ENCODE measurements around the gene PLXNA3. TPM values are rescaled to one million over a fixed set of nuclear protein-coding genes. Genes with fewer than 3 reads are reported as not detected.

PLXNA3 gene
- total RNA-seq, 1 experiment from 2014 or later = 128 TPM

- no peak for DNase-seq (ENCODE audit: low read depth, low spot score)
- H3K4me1 ChIP-seq (ENCODE audit: control insufficient read depth, insufficient read depth, low read length) = no peaks in the 10 kb centered on the region
- CTCF ChIA-PET = no interaction called here
- H3K36me3 ChIP-seq (ENCODE audit: control insufficient read depth, insufficient read depth, low read length) = peaks cover 2% of the 10 kb centered on the region; the same call in 1 of the 2 replicates
- H3K27ac ChIP-seq (ENCODE audit: low read length) = no peak overlapping the region
- intact Hi-C loops (cut with micrococcal nuclease; ENCODE audit: unreplicated experiment) (no loop called here), in situ Hi-C loops (cut with HindIII; ENCODE audit: low pct_unique_long_range_greater_than_20kb, low sequenced_read_pairs) (no loop called here)
- no peak for TF ChIP-seq SIN3A (IDR thresholded peaks at IDR 0.05; ENCODE audit: borderline replicate concordance, insufficient read depth, low read depth, low read length)
- TF ChIP-seq, protein P1, sequence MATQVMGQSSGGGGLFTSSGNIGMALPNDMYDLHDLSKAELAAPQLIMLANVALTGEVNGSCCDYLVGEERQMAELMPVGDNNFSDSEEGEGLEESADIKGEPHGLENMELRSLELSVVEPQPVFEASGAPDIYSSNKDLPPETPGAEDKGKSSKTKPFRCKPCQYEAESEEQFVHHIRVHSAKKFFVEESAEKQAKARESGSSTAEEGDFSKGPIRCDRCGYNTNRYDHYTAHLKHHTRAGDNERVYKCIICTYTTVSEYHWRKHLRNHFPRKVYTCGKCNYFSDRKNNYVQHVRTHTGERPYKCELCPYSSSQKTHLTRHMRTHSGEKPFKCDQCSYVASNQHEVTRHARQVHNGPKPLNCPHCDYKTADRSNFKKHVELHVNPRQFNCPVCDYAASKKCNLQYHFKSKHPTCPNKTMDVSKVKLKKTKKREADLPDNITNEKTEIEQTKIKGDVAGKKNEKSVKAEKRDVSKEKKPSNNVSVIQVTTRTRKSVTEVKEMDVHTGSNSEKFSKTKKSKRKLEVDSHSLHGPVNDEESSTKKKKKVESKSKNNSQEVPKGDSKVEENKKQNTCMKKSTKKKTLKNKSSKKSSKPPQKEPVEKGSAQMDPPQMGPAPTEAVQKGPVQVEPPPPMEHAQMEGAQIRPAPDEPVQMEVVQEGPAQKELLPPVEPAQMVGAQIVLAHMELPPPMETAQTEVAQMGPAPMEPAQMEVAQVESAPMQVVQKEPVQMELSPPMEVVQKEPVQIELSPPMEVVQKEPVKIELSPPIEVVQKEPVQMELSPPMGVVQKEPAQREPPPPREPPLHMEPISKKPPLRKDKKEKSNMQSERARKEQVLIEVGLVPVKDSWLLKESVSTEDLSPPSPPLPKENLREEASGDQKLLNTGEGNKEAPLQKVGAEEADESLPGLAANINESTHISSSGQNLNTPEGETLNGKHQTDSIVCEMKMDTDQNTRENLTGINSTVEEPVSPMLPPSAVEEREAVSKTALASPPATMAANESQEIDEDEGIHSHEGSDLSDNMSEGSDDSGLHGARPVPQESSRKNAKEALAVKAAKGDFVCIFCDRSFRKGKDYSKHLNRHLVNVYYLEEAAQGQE (IDR thresholded peaks at IDR 0.05; ENCODE audit: insufficient read depth in 1 of 2, low read depth in 2 of 2, low read length in 1 of 2) = no peak
- H3K9me3 ChIP-seq (ENCODE audit: control insufficient read depth, insufficient read depth, low read depth, low read length) = no peaks in the 10 kb centered on the region
- POLR2A ChIA-PET = no interaction called here
- no peak overlapping the region for H3K4me3 ChIP-seq (ENCODE audit: low read depth in 2 of 2, low read length in 2 of 2)
- H3K27me3 ChIP-seq (ENCODE audit: control insufficient read depth, insufficient read depth, low read length) = no peaks in the 10 kb centered on the region
- no peak for ATAC-seq
- no TSS peak for BruUV-seq (replicated peaks)
Measured at GRCh38 chrX:154452823-154453222, 5.3 kb upstream of the PLXNA3 start.

DNA sequence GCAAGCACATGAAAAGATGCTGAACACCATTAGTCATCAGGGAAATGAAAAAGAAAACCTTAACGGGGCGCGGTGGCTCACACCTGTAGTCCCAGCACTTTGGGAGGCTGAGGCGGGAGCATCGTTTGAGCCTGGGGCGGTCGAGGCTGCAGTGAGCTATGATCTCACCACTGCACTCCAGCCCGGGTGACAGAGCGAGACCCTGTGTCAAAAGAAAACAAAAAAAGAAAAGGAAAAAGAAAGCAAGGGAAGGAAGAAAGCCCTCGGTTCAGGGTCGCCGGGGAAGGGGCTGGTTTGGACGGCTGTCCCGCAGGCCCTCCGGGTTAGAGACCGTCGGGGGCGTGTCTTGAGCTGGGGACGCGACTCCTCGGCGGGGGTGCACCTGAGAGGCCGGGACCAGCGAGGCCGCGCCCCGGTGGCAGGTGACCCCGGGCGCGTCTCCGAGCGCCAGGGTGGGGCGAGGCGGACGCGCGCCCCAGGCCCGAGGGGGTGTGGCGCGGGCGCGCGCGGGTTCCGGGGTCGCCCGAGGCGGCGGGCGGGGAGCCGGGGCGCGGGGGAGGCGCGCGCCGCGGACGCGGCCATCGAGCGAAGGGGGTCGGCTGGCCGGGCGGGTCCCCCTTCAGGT lies 478 bp upstream of the PLXNA3 start:
- peaks cover 5% of the 10 kb centered on the region for H3K4me1 ChIP-seq (ENCODE audit: control insufficient read depth, insufficient read depth, low read length)
- TF ChIP-seq TCF7L2 (IDR thresholded peaks at IDR 0.05; ENCODE audit: low read depth, low read length) (no peak), POLR2AphosphoS5 (IDR thresholded peaks at IDR 0.05; ENCODE audit: low read depth, low read length) (0 out of 2 replicates have a peak, but pooled peaks have one; percentile 2), SIN3A (IDR thresholded peaks at IDR 0.05; ENCODE audit: borderline replicate concordance, insufficient read depth, low read depth, low read length) (0 out of 2 replicates have a peak, but pooled peaks have one; percentile 30)
- DNase-seq (ENCODE audit: low read depth, low spot score) (no peak), ATAC-seq (peak; percentile 62)
- peak overlapping the region; percentile 69 for H3K27ac ChIP-seq (ENCODE audit: low read length)
- H3K9me3 ChIP-seq (ENCODE audit: control insufficient read depth, insufficient read depth, low read depth, low read length) = no peaks in the 10 kb centered on the region
- peak overlapping the region; percentile 65 to 78 for H3K4me3 ChIP-seq (ENCODE audit: low read depth in 2 of 2, low read length in 2 of 2)
- no peaks in the 10 kb centered on the region for H3K36me3 ChIP-seq (ENCODE audit: control insufficient read depth, insufficient read depth, low read length)
- intact Hi-C loops (cut with micrococcal nuclease; ENCODE audit: unreplicated experiment) = no loop called here
- no peaks in the 10 kb centered on the region for H3K27me3 ChIP-seq (ENCODE audit: control insufficient read depth, insufficient read depth, low read length)
- POLR2A ChIA-PET = interaction anchor here (0.6 kb wide), 1 partner anchor 270 kb away, joined by 4 read pairs; no protein-coding TSS in a partner anchor
- BruUV-seq (replicated peaks) = no TSS peak
- CTCF ChIA-PET = no interaction called here
- in situ Hi-C loops (cut with HindIII; ENCODE audit: low pct_unique_long_range_greater_than_20kb, low sequenced_read_pairs) = no loop called here

GRCh38 chrX:154458954-154459778 lies 1.1 kb downstream of the PLXNA3 start:
- in situ Hi-C loops (cut with HindIII; ENCODE audit: low pct_unique_long_range_greater_than_20kb, low sequenced_read_pairs) = no loop called here
- no TSS peak for BruUV-seq (replicated peaks)
- Histone ChIP-seq H3K27me3 (ENCODE audit: control insufficient read depth, insufficient read depth, low read length) (no peaks in the 10 kb centered on the region), H3K36me3 (ENCODE audit: control insufficient read depth, insufficient read depth, low read length) (no peaks in the 10 kb centered on the region), H3K27ac (ENCODE audit: low read length) (peak overlapping the region; percentile 85), H3K9me3 (ENCODE audit: control insufficient read depth, insufficient read depth, low read depth, low read length) (no peaks in the 10 kb centered on the region), H3K4me1 (ENCODE audit: control insufficient read depth, insufficient read depth, low read length) (peaks cover 5% of the 10 kb centered on the region), H3K4me3 (ENCODE audit: low read depth in 2 of 2, low read length in 2 of 2) (peak overlapping the region; percentile 78 to 89)
- peak; percentile 77 for ATAC-seq
- TF ChIP-seq POLR2AphosphoS5 (IDR thresholded peaks at IDR 0.05; ENCODE audit: low read depth, low read length) (no peak), CTCF (IDR thresholded peaks at IDR 0.05) (no peak), TCF7L2 (IDR thresholded peaks at IDR 0.05; ENCODE audit: low read depth, low read length) (no peak), SIN3A (IDR thresholded peaks at IDR 0.05; ENCODE audit: borderline replicate concordance, insufficient read depth, low read depth, low read length) (no peak)
- TF ChIP-seq, protein P1 (IDR thresholded peaks at IDR 0.05; ENCODE audit: insufficient read depth in 1 of 2, low read depth in 2 of 2, low read length in 1 of 2) = no peak
- DNase-seq (ENCODE audit: low read depth, low spot score) = no peak
- CTCF ChIA-PET = interaction anchor here (0.6 to 0.9 kb wide), 2 partner anchors 18 to 35 kb away, joined by 3 to 6 read pairs; no protein-coding TSS in a partner anchor
- POLR2A ChIA-PET = no interaction called here
- intact Hi-C loops (cut with micrococcal nuclease; ENCODE audit: unreplicated experiment) = no loop called here

Data from Panc1 (cell line).